Activated CD4-positive, alpha-beta memory T cell treated with anti-CD3 and anti-CD28 coated beads, Interleukin-2, amount 10 ng/mL, durations not matched to agents 7 days and 5 days (primary cell): ENCODE results near the gene RAPGEF6. TPM values are rescaled to one million over a fixed set of nuclear protein-coding genes. Genes with fewer than 3 reads are reported as not detected.
"Not testable (repeated sequence)": the region's sequence is repeated elsewhere in the genome, so short reads cannot be mapped to it uniquely, and the experiment has no call there.

Experiments used
- CTCF ChIA-PET: fragments of 350-600 bp; sonication (Branson Sonifier 250); formaldehyde crosslinking; loops from one replicate; lab custom pipeline; 2021; ENCODE audit warnings: antibody characterized with exemption, inconsistent platforms; lab: Charles Lee
- POLR2A ChIA-PET: fragments of 350-600 bp; sonication (Branson Sonifier 250); formaldehyde crosslinking; loops from one replicate; lab custom pipeline; 2021; ENCODE audit warnings: antibody characterized with exemption; lab: Charles Lee
- DNase-seq: peaks from one replicate; pipeline ENCODE4 v3.0.0-alpha.2; 2020
- H3K27ac Mint-ChIP-seq: one replicate; pipeline ENCODE4 v1.8.0; 2021; ENCODE audit warnings: mild to moderate bottlenecking, mixed read lengths
- H3K27me3 Mint-ChIP-seq: one replicate; pipeline ENCODE4 v1.8.0; 2021; ENCODE audit warnings: mixed read lengths
- H3K36me3 Mint-ChIP-seq: one replicate; pipeline ENCODE4 v1.8.0; 2021; ENCODE audit warnings: low read depth, mixed read lengths
- H3K4me1 Mint-ChIP-seq: one replicate; pipeline ENCODE4 v1.8.0; 2021; ENCODE audit warnings: mixed read lengths
- H3K4me3 Mint-ChIP-seq: one replicate; pipeline ENCODE4 v1.8.0; 2021; ENCODE audit warnings: mild to moderate bottlenecking, mixed read lengths
- H3K9me3 Mint-ChIP-seq: one replicate; pipeline ENCODE4 v1.8.0; 2021; ENCODE audit warnings: mixed read lengths
- total RNA-seq, 2 experiments: library from RNA; stranded (reverse); gene quantifications; one replicate each; pipeline ENCODE4 v1.2.3, GENCODE V29; 2021

RAPGEF6 gene
- total RNA-seq, 2 experiments from 2014 or later, result 40.7 to 44.5 TPM

DNA sequence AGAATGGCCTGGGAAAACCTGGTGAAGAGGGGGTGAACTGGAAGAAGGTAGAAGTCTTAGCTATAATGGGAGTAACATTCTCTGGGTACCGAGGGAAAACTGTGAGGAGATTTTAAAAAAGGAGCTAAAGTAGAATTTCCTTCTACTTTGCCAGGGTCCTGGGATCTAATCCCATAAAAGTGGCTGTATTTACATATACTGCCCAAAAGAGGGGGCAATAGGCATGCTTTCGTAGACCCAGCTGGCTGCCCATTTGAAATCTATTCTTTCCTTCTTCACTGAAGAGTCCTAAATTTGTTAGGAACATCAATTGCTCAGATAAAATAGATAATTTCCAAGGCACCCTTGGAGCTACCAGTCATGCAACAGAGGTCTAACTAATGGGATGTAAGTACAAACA, 212.0 kb downstream of the RAPGEF6 start:
- ChIA-PET CTCF (interaction anchor here (1.1 to 2.3 kb wide), 8 partner anchors 9 to 640 kb away, joined by 3 to 17 read pairs (median 5); no protein-coding TSS in a partner anchor), POLR2A (interaction anchor here (1.4 kb wide), 1 partner anchor 17 kb away, joined by 3 read pairs; no protein-coding TSS in a partner anchor)
- DNase-seq, result no peak
- H3K36me3 Mint-ChIP-seq, result peaks cover 34% of the 10 kb centered on the region
- H3K4me3 Mint-ChIP-seq, result no peak overlapping the region
- no peaks in the 10 kb centered on the region for H3K9me3 Mint-ChIP-seq
- H3K27me3 Mint-ChIP-seq, result no peaks in the 10 kb centered on the region
- H3K4me1 Mint-ChIP-seq, result peaks cover 14% of the 10 kb centered on the region
- H3K27ac Mint-ChIP-seq, result no peak overlapping the region

DNA sequence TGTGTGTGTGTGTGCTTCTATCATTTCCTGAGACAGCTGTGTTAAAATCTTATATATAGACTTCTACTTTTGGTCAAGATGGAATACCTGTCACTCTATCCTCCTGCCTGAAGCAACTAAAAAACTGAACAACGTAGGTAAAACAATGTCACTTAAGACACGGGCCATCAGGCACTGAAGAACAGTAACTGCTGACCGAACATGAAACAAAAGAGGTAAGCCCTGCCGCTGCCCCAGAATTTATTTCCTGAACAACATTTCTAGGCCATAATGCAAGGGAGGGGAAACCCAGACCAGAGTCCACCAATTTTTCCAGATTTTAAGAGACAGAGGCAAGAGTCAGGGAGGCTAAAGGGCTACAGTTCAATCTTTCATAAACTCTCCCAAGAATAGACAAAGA, 215.2 kb downstream of the RAPGEF6 start:
- H3K9me3 Mint-ChIP-seq, result no peaks in the 10 kb centered on the region
- peaks cover 26% of the 10 kb centered on the region for H3K4me1 Mint-ChIP-seq
- H3K36me3 Mint-ChIP-seq, result peaks cover 28% of the 10 kb centered on the region
- ChIA-PET CTCF (no interaction called here), POLR2A (interaction anchor here (0.6 kb wide), 1 partner anchor 1455 kb away, joined by 4 read pairs; no protein-coding TSS in a partner anchor)
- H3K4me3 Mint-ChIP-seq, result no peak overlapping the region
- H3K27me3 Mint-ChIP-seq, result no peaks in the 10 kb centered on the region
- peak overlapping the region; percentile 21 for H3K27ac Mint-ChIP-seq
- DNase-seq, result no peak

GRCh38 chr5:131418846-131419245, 216.2 kb downstream of the RAPGEF6 start:
- H3K27ac Mint-ChIP-seq, result no peak overlapping the region
- H3K4me1 Mint-ChIP-seq, result peaks cover 35% of the 10 kb centered on the region
- POLR2A ChIA-PET, result no interaction called here
- H3K36me3 Mint-ChIP-seq, result peaks cover 32% of the 10 kb centered on the region
- no peaks in the 10 kb centered on the region for H3K27me3 Mint-ChIP-seq
- no peak for DNase-seq
- H3K4me3 Mint-ChIP-seq, result no peak overlapping the region
- no peaks in the 10 kb centered on the region for H3K9me3 Mint-ChIP-seq
- CTCF ChIA-PET, result interaction anchor here (0.7 to 1.6 kb wide), 4 partner anchors 253 to 644 kb away, joined by 3 to 5 read pairs (median 3); no protein-coding TSS in a partner anchor

GRCh38 chr5:131417240-131417869, 217.7 kb downstream of the RAPGEF6 start:
- peaks cover 41% of the 10 kb centered on the region for H3K4me1 Mint-ChIP-seq
- no peak overlapping the region for H3K4me3 Mint-ChIP-seq
- H3K27me3 Mint-ChIP-seq, result no peaks in the 10 kb centered on the region
- H3K27ac Mint-ChIP-seq, result peak overlapping the region; percentile 13
- ChIA-PET CTCF (no interaction called here), POLR2A (interaction anchor here (4.5 kb wide), 1 partner anchor 153 kb away, joined by 35 read pairs; the partner anchor contains the start of gene CDC42SE2)
- peak; percentile 82 for DNase-seq
- H3K9me3 Mint-ChIP-seq, result no peaks in the 10 kb centered on the region
- H3K36me3 Mint-ChIP-seq, result peaks cover 30% of the 10 kb centered on the region

DNA sequence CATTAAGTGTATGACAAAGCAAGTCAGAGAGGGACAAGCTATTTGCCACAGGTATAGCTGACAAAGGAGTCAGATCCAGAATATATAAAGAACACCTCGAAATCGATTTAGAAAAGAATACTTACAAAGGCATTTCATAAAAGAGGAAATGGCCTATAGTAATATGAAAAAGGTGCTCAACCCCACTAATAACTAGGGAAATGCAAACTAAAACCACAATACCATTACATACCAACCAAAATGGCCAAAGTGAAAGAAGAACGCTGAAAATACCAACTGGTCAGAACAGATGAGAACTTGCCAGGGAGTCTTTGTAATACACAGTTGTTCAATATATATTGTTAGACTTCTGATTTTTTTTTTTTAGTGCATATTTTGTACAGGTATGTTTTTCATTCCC, 218.3 kb downstream of the RAPGEF6 start:
- Mint-ChIP-seq H3K4me1 (peaks cover 41% of the 10 kb centered on the region), H3K27me3 (no peaks in the 10 kb centered on the region), H3K9me3 (no peaks in the 10 kb centered on the region), H3K27ac (no peak overlapping the region), H3K36me3 (peaks cover 28% of the 10 kb centered on the region), H3K4me3 (no peak overlapping the region)
- POLR2A ChIA-PET, result interaction anchor here (4.5 kb wide), 1 partner anchor 152 kb away, joined by 35 read pairs; the partner anchor contains the start of gene CDC42SE2
- DNase-seq, result no peak
- CTCF ChIA-PET, result interaction anchor here (0.7 to 2.9 kb wide), 7 partner anchors 9 to 567 kb away, joined by 3 to 10 read pairs (median 3); partner anchors contain the start of gene HINT1

- Mint-ChIP-seq H3K4me1 (peaks cover 31% of the 10 kb centered on the region), H3K9me3 (peaks cover 5% of the 10 kb centered on the region), H3K27me3 (no peaks in the 10 kb centered on the region), H3K27ac (peak overlapping the region; percentile 76), H3K36me3 (peaks cover 47% of the 10 kb centered on the region), H3K4me3 (peak overlapping the region; percentile 14)
- ChIA-PET POLR2A (interaction anchor here (0.8 to 4.5 kb wide), 11 partner anchors 9 to 251 kb away, joined by 3 to 35 read pairs (median 4); partner anchors contain the start of gene CDC42SE2), CTCF (interaction anchor here (1.0 to 2.9 kb wide), 7 partner anchors 10 to 542 kb away, joined by 3 to 10 read pairs (median 4); partner anchors contain the start of gene HINT1)
- peak; percentile 58 for DNase-seq
Measured at GRCh38 chr5:131413605-131414559, 221.1 kb downstream of the RAPGEF6 start.

DNA sequence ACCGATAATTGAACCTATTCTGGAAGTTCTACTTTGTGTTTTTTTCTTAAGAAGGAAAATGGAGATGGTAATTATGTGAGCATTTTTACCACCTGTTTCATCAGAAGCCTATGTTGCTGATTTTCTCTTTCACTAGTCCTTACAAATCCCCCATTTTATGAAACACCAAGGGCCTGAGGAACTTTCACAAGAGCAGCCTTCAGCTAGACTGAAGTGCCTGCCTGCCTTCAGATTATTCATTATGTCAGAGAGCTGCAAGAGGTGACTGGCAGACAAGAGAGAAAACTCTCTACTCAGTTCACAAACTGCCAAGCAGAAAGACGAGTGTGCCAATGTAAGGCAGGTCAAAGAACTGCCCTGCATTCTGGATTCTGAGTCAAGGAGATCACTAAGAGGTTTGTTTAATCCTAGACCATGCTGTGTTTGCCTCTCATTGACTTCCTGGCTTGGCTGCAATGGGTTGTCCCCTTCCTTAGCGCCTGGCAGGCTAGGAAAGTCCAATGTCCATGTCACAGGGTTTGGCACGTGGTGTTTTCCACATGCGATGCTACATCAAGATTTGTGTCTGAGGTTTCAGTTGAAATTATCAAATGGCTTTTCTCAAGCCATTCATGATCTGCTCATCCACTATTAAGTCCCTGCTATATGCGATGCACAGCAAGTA, 227.9 kb downstream of the RAPGEF6 start:
- Mint-ChIP-seq H3K27me3 (no peaks in the 10 kb centered on the region), H3K4me3 (no peak overlapping the region), H3K4me1 (no peaks in the 10 kb centered on the region), H3K36me3 (peaks cover 78% of the 10 kb centered on the region), H3K27ac (no peak overlapping the region), H3K9me3 (peaks cover 6% of the 10 kb centered on the region)
- CTCF ChIA-PET, result interaction anchor here (0.6 kb wide), 1 partner anchor 168 kb away, joined by 3 read pairs; no protein-coding TSS in a partner anchor
- POLR2A ChIA-PET, result interaction anchor here (1.4 kb wide), 1 partner anchor 11 kb away, joined by 6 read pairs; no protein-coding TSS in a partner anchor
- no peak for DNase-seq

- ChIA-PET CTCF (interaction anchor here (0.6 kb wide), 1 partner anchor 167 kb away, joined by 3 read pairs; no protein-coding TSS in a partner anchor), POLR2A (interaction anchor here (0.7 to 1.2 kb wide), 4 partner anchors 9 to 132 kb away, joined by 3 read pairs; no protein-coding TSS in a partner anchor)
- H3K4me1 Mint-ChIP-seq, result no peaks in the 10 kb centered on the region
- peaks cover 9% of the 10 kb centered on the region for H3K9me3 Mint-ChIP-seq
- H3K36me3 Mint-ChIP-seq, result peaks cover 79% of the 10 kb centered on the region
- DNase-seq, result no peak
- H3K4me3 Mint-ChIP-seq, result no peak overlapping the region
- H3K27ac Mint-ChIP-seq, result peak overlapping the region; percentile 8
- H3K27me3 Mint-ChIP-seq, result no peaks in the 10 kb centered on the region
Measured at GRCh38 chr5:131406076-131406475, 229.0 kb downstream of the RAPGEF6 start.

DNA sequence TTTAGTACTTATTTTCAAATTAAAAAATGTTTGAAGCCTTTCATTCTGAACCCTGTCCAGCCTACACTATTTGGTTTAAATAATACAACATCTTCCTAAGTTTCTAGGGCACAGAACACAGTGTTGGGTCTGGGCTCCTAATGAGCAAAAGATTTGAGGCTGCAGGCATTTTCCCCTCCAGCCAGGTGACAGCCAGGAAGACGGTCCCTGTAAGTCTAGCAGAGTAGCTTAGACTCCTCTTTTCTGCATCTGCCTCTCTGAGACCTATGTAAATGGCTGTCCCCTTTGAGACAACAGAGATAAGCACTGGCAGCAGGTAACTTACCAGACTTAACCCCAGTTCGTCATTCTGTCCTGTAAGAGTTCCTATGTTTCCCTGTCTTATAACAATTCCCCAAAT, 229.4 kb downstream of the RAPGEF6 start:
- CTCF ChIA-PET, result interaction anchor here (1.0 kb wide), 1 partner anchor 17 kb away, joined by 3 read pairs; no protein-coding TSS in a partner anchor
- H3K36me3 Mint-ChIP-seq, result peaks cover 79% of the 10 kb centered on the region
- no peak for DNase-seq
- peaks cover 2% of the 10 kb centered on the region for H3K4me1 Mint-ChIP-seq
- no peaks in the 10 kb centered on the region for H3K27me3 Mint-ChIP-seq
- peaks cover 10% of the 10 kb centered on the region for H3K9me3 Mint-ChIP-seq
- POLR2A ChIA-PET, result interaction anchor here (0.8 to 1.2 kb wide), 6 partner anchors 8 to 141 kb away, joined by 3 to 4 read pairs (median 3); no protein-coding TSS in a partner anchor
- H3K4me3 Mint-ChIP-seq, result no peak overlapping the region
- H3K27ac Mint-ChIP-seq, result peak overlapping the region; percentile 8

GRCh38 chr5:131400585-131400984, 234.4 kb downstream of the RAPGEF6 start:
- no peaks in the 10 kb centered on the region for H3K27me3 Mint-ChIP-seq
- DNase-seq, result no peak
- CTCF ChIA-PET, result no interaction called here
- POLR2A ChIA-PET, result interaction anchor here (0.7 to 1.7 kb wide), 3 partner anchors 26 to 237 kb away, joined by 3 read pairs; no protein-coding TSS in a partner anchor
- H3K4me1 Mint-ChIP-seq, result peaks cover 21% of the 10 kb centered on the region
- peaks cover 84% of the 10 kb centered on the region for H3K36me3 Mint-ChIP-seq
- no peak overlapping the region for H3K4me3 Mint-ChIP-seq
- peaks cover 8% of the 10 kb centered on the region for H3K9me3 Mint-ChIP-seq
- no peak overlapping the region for H3K27ac Mint-ChIP-seq

- H3K9me3 Mint-ChIP-seq, DNase-seq, POLR2A ChIA-PET, CTCF ChIA-PET, H3K4me3 Mint-ChIP-seq, H3K27me3 Mint-ChIP-seq, H3K27ac Mint-ChIP-seq: not testable (repeated sequence)
- H3K4me1 Mint-ChIP-seq, result peaks cover 33% of the 10 kb centered on the region
- peaks cover 85% of the 10 kb centered on the region for H3K36me3 Mint-ChIP-seq
Measured at GRCh38 chr5:131399007-131399406, 236.0 kb downstream of the RAPGEF6 start.
